ENCODE measurements around the gene TIE1.

TIE1 gene

GRCh38 chr1:43327549-43328292, 26.9 kb downstream of the TIE1 start:
- no peak overlapping the region for H3K4me3 ChIP-seq (ENCODE audit: extremely low read depth, insufficient read depth, low read length, poor library complexity, severe bottlenecking)
- H3K36me3 ChIP-seq (ENCODE audit: control insufficient read depth, insufficient read depth, low read length), result peaks cover 4% of the 10 kb centered on the region
- peaks cover 13% of the 10 kb centered on the region for H3K4me1 ChIP-seq (ENCODE audit: control insufficient read depth, insufficient read depth, low read length, poor library complexity, severe bottlenecking)
- no CpG with 5 or more reads among the region's 1 CpG for WGBS, 2 experiments (ENCODE audit: insufficient coverage in 2 of 2)
- no peak overlapping the region for H3K27ac ChIP-seq (ENCODE audit: low read depth, low read length, severe bottlenecking)
- peaks cover 21% of the 10 kb centered on the region for H3K9me3 ChIP-seq (ENCODE audit: control insufficient read depth, low read length)

- H3K4me1 ChIP-seq (ENCODE audit: control insufficient read depth, insufficient read depth, low read length, poor library complexity, severe bottlenecking), result peaks cover 13% of the 10 kb centered on the region
- peak overlapping the region; percentile 63 for H3K27ac ChIP-seq (ENCODE audit: low read depth, low read length, severe bottlenecking)
- H3K36me3 ChIP-seq (ENCODE audit: control insufficient read depth, insufficient read depth, low read length), result no peaks in the 10 kb centered on the region
- no peak overlapping the region for H3K4me3 ChIP-seq (ENCODE audit: extremely low read depth, insufficient read depth, low read length, poor library complexity, severe bottlenecking)
- 43 to 56% methylated on average over 2 to 3 of the region's 6 CpGs for WGBS, 2 experiments (ENCODE audit: insufficient coverage in 2 of 2)
- peaks cover 21% of the 10 kb centered on the region for H3K9me3 ChIP-seq (ENCODE audit: control insufficient read depth, low read length)
Measured at GRCh38 chr1:43329995-43330751, 29.4 kb downstream of the TIE1 start.

- H3K4me3 ChIP-seq (ENCODE audit: extremely low read depth, insufficient read depth, low read length, poor library complexity, severe bottlenecking), result no peak overlapping the region
- WGBS, 2 experiments (ENCODE audit: insufficient coverage in 2 of 2), result 92 to 100% methylated on average over 4 to 5 of the region's 5 CpGs
Measured at GRCh38 chr1:43331688-43332087, 30.9 kb downstream of the TIE1 start.

GRCh38 chr1:43334453-43335205, 33.8 kb downstream of the TIE1 start:
- H3K4me1 ChIP-seq (ENCODE audit: control insufficient read depth, insufficient read depth, low read length, poor library complexity, severe bottlenecking), result peaks cover 13% of the 10 kb centered on the region
- no peaks in the 10 kb centered on the region for H3K36me3 ChIP-seq (ENCODE audit: control insufficient read depth, insufficient read depth, low read length)
- WGBS, 2 experiments (ENCODE audit: insufficient coverage in 2 of 2), result 88 to 91% methylated on average over 7 of the region's 7 CpGs
- no peak overlapping the region for H3K27ac ChIP-seq (ENCODE audit: low read depth, low read length, severe bottlenecking)
- H3K9me3 ChIP-seq (ENCODE audit: control insufficient read depth, low read length), result no peaks in the 10 kb centered on the region
- no peak overlapping the region for H3K4me3 ChIP-seq (ENCODE audit: extremely low read depth, insufficient read depth, low read length, poor library complexity, severe bottlenecking)

More at GRCh38 chr1:43331688-43332087, 30.9 kb downstream of the TIE1 start:
- H3K4me1 ChIP-seq (ENCODE audit: control insufficient read depth, insufficient read depth, low read length, poor library complexity, severe bottlenecking), result peaks cover 13% of the 10 kb centered on the region
- H3K9me3 ChIP-seq (ENCODE audit: control insufficient read depth, low read length), result peaks cover 15% of the 10 kb centered on the region
- no peak overlapping the region for H3K27ac ChIP-seq (ENCODE audit: low read depth, low read length, severe bottlenecking)
- H3K36me3 ChIP-seq (ENCODE audit: control insufficient read depth, insufficient read depth, low read length), result no peaks in the 10 kb centered on the region

- no peaks in the 10 kb centered on the region for H3K36me3 ChIP-seq (ENCODE audit: control insufficient read depth, insufficient read depth, low read length)
- H3K4me1 ChIP-seq (ENCODE audit: control insufficient read depth, insufficient read depth, low read length, poor library complexity, severe bottlenecking), result no peaks in the 10 kb centered on the region
- H3K27ac ChIP-seq (ENCODE audit: low read depth, low read length, severe bottlenecking), result no peak within 1 kb of the TSS
- no peak within 1 kb of the TSS for H3K4me3 ChIP-seq (ENCODE audit: extremely low read depth, insufficient read depth, low read length, poor library complexity, severe bottlenecking)
- WGBS, 2 experiments (ENCODE audit: insufficient coverage in 2 of 2), result 59 to 83% methylated on average over 1 to 2 of the region's 3 CpGs
- no peaks in the 10 kb centered on the region for H3K9me3 ChIP-seq (ENCODE audit: control insufficient read depth, low read length)
Measured at GRCh38 chr1:43337588-43337987, 36.8 kb downstream of the TIE1 start, which contains the start of gene MPL. TSS of gene MPL (plus strand) at chr1:43337818. CDS start at chr1:43337849, 31 bp downstream.

- WGBS, 2 experiments (ENCODE audit: insufficient coverage in 2 of 2), result 86 to 100% methylated on average over 3 to 4 of the region's 5 CpGs
- no peaks in the 10 kb centered on the region for H3K36me3 ChIP-seq (ENCODE audit: control insufficient read depth, insufficient read depth, low read length)
- no peak overlapping the region for H3K4me3 ChIP-seq (ENCODE audit: extremely low read depth, insufficient read depth, low read length, poor library complexity, severe bottlenecking)
- H3K4me1 ChIP-seq (ENCODE audit: control insufficient read depth, insufficient read depth, low read length, poor library complexity, severe bottlenecking), result no peaks in the 10 kb centered on the region
- H3K27ac ChIP-seq (ENCODE audit: low read depth, low read length, severe bottlenecking), result no peak overlapping the region
- H3K9me3 ChIP-seq (ENCODE audit: control insufficient read depth, low read length), result no peaks in the 10 kb centered on the region
Measured at GRCh38 chr1:43338001-43338400, 37.2 kb downstream of the TIE1 start.

- H3K4me3 ChIP-seq (ENCODE audit: extremely low read depth, insufficient read depth, low read length, poor library complexity, severe bottlenecking), result no peak overlapping the region
- peaks cover 6% of the 10 kb centered on the region for H3K4me1 ChIP-seq (ENCODE audit: control insufficient read depth, insufficient read depth, low read length, poor library complexity, severe bottlenecking)
- H3K9me3 ChIP-seq (ENCODE audit: control insufficient read depth, low read length), result no peaks in the 10 kb centered on the region
- H3K27ac ChIP-seq (ENCODE audit: low read depth, low read length, severe bottlenecking), result no peak overlapping the region
- no peaks in the 10 kb centered on the region for H3K36me3 ChIP-seq (ENCODE audit: control insufficient read depth, insufficient read depth, low read length)
- 82 to 88% methylated on average over 4 to 5 of the region's 6 CpGs for WGBS, 2 experiments (ENCODE audit: insufficient coverage in 2 of 2)
Measured at GRCh38 chr1:43339584-43340232, 38.9 kb downstream of the TIE1 start.

GRCh38 chr1:43340559-43340958, 39.8 kb downstream of the TIE1 start:
- Histone ChIP-seq H3K4me3 (ENCODE audit: extremely low read depth, insufficient read depth, low read length, poor library complexity, severe bottlenecking) (no peak overlapping the region), H3K9me3 (ENCODE audit: control insufficient read depth, low read length) (no peaks in the 10 kb centered on the region), H3K36me3 (ENCODE audit: control insufficient read depth, insufficient read depth, low read length) (no peaks in the 10 kb centered on the region), H3K4me1 (ENCODE audit: control insufficient read depth, insufficient read depth, low read length, poor library complexity, severe bottlenecking) (peaks cover 11% of the 10 kb centered on the region), H3K27ac (ENCODE audit: low read depth, low read length, severe bottlenecking) (no peak overlapping the region)
- WGBS, 2 experiments (ENCODE audit: insufficient coverage in 2 of 2), result 92% methylated on average over 1 of the region's 1 CpG; no CpG with 5 or more reads in 1 of the 2 experiments

- H3K27ac ChIP-seq (ENCODE audit: low read depth, low read length, severe bottlenecking), result peak overlapping the region; percentile 67
- no peaks in the 10 kb centered on the region for H3K36me3 ChIP-seq (ENCODE audit: control insufficient read depth, insufficient read depth, low read length)
- H3K4me1 ChIP-seq (ENCODE audit: control insufficient read depth, insufficient read depth, low read length, poor library complexity, severe bottlenecking), result peaks cover 15% of the 10 kb centered on the region
- 80 to 98% methylated on average over 4 of the region's 4 CpGs for WGBS, 2 experiments (ENCODE audit: insufficient coverage in 2 of 2)
- H3K4me3 ChIP-seq (ENCODE audit: extremely low read depth, insufficient read depth, low read length, poor library complexity, severe bottlenecking), result no peak overlapping the region
- H3K9me3 ChIP-seq (ENCODE audit: control insufficient read depth, low read length), result no peaks in the 10 kb centered on the region
Measured at GRCh38 chr1:43344267-43344850, 43.6 kb downstream of the TIE1 start.

GRCh38 chr1:43345120-43345519, 44.3 kb downstream of the TIE1 start:
- no peak overlapping the region for H3K27ac ChIP-seq (ENCODE audit: low read depth, low read length, severe bottlenecking)
- WGBS, 2 experiments (ENCODE audit: insufficient coverage in 2 of 2), result 56 to 62% methylated on average over 3 of the region's 3 CpGs
- H3K36me3 ChIP-seq (ENCODE audit: control insufficient read depth, insufficient read depth, low read length), result no peaks in the 10 kb centered on the region
- H3K4me1 ChIP-seq (ENCODE audit: control insufficient read depth, insufficient read depth, low read length, poor library complexity, severe bottlenecking), result peaks cover 22% of the 10 kb centered on the region
- no peak overlapping the region for H3K4me3 ChIP-seq (ENCODE audit: extremely low read depth, insufficient read depth, low read length, poor library complexity, severe bottlenecking)
- H3K9me3 ChIP-seq (ENCODE audit: control insufficient read depth, low read length), result no peaks in the 10 kb centered on the region

Measured in mesodermal cell (in vitro differentiated cells).